ENCODE data around the gene APLNR. TPM values are rescaled to one million over a fixed set of nuclear protein-coding genes. Genes with fewer than 3 reads are reported as not detected.

Gene APLNR
- total RNA-seq, 2 experiments from 2014 or later: not detected

DNA sequence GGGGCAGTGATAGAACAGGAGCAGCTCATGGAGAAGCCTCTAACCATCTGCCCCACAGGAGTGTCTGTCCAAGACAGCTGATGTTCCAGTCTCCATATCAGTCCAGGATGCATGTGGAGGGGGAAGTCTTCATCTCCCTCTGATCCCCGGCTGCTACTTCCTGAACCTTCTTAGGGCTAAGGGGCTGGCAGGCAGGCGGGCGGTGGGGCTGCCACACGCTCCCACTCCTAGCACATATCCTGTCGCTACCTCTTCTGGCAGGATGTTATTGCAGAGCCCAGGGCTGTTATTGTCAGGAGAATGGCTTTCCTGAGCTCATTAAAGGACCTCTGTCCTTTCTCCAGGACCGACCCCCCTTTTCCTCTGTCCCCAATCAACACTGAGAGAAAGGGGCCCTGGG is 29.9 kb downstream of the APLNR start:
- H3K9me2 ChIP-seq (ENCODE audit: insufficient read depth, low read length): no peaks in the 10 kb centered on the region
- POLR2A ChIA-PET: no interaction called here
- no peaks in the 10 kb centered on the region for H4K20me1 ChIP-seq (ENCODE audit: insufficient read depth, low read length)
- no peak overlapping the region for H3K27ac ChIP-seq (ENCODE audit: low read depth, low read length, poor library complexity, severe bottlenecking)
- no peak overlapping the region for H2AFZ ChIP-seq (ENCODE audit: low read length)
- no peak overlapping the region for H3K4me2 ChIP-seq (ENCODE audit: low read length)
- no peak for TF ChIP-seq EZH2phosphoT487 (IDR thresholded peaks at IDR 0.05; ENCODE audit: borderline replicate concordance, low read depth, low read length)
- TF ChIP-seq, protein P1, sequence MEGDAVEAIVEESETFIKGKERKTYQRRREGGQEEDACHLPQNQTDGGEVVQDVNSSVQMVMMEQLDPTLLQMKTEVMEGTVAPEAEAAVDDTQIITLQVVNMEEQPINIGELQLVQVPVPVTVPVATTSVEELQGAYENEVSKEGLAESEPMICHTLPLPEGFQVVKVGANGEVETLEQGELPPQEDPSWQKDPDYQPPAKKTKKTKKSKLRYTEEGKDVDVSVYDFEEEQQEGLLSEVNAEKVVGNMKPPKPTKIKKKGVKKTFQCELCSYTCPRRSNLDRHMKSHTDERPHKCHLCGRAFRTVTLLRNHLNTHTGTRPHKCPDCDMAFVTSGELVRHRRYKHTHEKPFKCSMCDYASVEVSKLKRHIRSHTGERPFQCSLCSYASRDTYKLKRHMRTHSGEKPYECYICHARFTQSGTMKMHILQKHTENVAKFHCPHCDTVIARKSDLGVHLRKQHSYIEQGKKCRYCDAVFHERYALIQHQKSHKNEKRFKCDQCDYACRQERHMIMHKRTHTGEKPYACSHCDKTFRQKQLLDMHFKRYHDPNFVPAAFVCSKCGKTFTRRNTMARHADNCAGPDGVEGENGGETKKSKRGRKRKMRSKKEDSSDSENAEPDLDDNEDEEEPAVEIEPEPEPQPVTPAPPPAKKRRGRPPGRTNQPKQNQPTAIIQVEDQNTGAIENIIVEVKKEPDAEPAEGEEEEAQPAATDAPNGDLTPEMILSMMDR (conservative IDR thresholded peaks at IDR 0.05; ENCODE audit: low read length): no peak
- BruUV-seq (replicated peaks): no TSS peak
- no peaks in the 10 kb centered on the region for H3K4me1 ChIP-seq (ENCODE audit: insufficient read depth, low read length, poor library complexity, severe bottlenecking)
- DNase-seq (ENCODE audit: low spot score): no peak
- H3K79me2 ChIP-seq (ENCODE audit: insufficient read depth, low read depth, low read length): no peaks in the 10 kb centered on the region
- no peaks in the 10 kb centered on the region for H3K36me3 ChIP-seq (ENCODE audit: insufficient read depth, low read length)
- H3K9me3 ChIP-seq (ENCODE audit: low read length): no peaks in the 10 kb centered on the region
- no peak overlapping the region for H3K4me3 ChIP-seq (ENCODE audit: low read depth, low read length, poor library complexity, severe bottlenecking)
- intact Hi-C loops (cut with micrococcal nuclease; ENCODE audit: unreplicated experiment): no loop called here
- CTCF ChIA-PET (ENCODE audit: unreplicated experiment): no interaction called here

- H4K20me1 ChIP-seq (ENCODE audit: insufficient read depth, low read length): no peaks in the 10 kb centered on the region
- no peak overlapping the region for H2AFZ ChIP-seq (ENCODE audit: low read length)
- DNase-seq (ENCODE audit: low spot score): no peak
- no peaks in the 10 kb centered on the region for H3K4me1 ChIP-seq (ENCODE audit: insufficient read depth, low read length, poor library complexity, severe bottlenecking)
- ChIA-PET POLR2A (no interaction called here), CTCF (ENCODE audit: unreplicated experiment) (no interaction called here)
- H3K27ac ChIP-seq (ENCODE audit: low read depth, low read length, poor library complexity, severe bottlenecking): no peak overlapping the region
- no peaks in the 10 kb centered on the region for H3K9me3 ChIP-seq (ENCODE audit: low read length)
- intact Hi-C loops (cut with micrococcal nuclease; ENCODE audit: unreplicated experiment): no loop called here
- H3K4me3 ChIP-seq (ENCODE audit: low read depth, low read length, poor library complexity, severe bottlenecking): no peak overlapping the region
- no peak overlapping the region for H3K4me2 ChIP-seq (ENCODE audit: low read length)
- no peaks in the 10 kb centered on the region for H3K9me2 ChIP-seq (ENCODE audit: insufficient read depth, low read length)
- no peaks in the 10 kb centered on the region for H3K79me2 ChIP-seq (ENCODE audit: insufficient read depth, low read depth, low read length)
- TF ChIP-seq, protein P1 (conservative IDR thresholded peaks at IDR 0.05; ENCODE audit: low read length): no peak
- no peak for TF ChIP-seq EZH2phosphoT487 (IDR thresholded peaks at IDR 0.05; ENCODE audit: borderline replicate concordance, low read depth, low read length)
- no peaks in the 10 kb centered on the region for H3K36me3 ChIP-seq (ENCODE audit: insufficient read depth, low read length)
- BruUV-seq (replicated peaks): no TSS peak
These were observed 31.9 kb downstream of the APLNR start for GRCh38 chr11:57205041-57205641.

DNA sequence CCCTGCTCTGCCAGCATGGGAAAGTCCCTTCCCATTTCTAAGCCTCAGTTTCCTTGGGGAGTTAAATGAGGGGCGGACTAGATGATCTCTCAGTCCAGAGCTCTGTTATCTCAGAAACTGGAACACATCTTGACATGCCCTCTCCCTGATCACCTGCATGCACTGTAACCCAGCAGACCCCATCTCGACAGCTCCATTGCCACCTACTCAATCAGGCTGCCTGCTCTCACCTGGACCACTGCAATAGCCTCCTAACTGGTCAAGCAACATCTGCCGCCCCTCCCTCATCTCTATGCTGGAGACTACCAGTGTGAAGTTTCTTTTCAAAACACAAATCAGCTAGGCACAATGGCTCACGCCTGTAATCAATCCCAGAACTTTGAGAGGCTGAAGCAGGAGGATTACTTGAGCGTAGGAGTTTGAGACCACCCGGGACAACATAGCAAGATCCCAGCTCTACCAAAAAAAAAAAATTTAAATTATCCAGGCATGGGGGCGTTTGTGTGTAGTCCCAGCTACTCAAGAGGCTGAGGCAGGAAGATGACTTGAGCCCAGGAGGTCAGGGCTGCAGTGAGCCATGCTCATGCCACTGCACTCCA is 33.1 kb downstream of the APLNR start:
- Histone ChIP-seq H3K36me3 (ENCODE audit: insufficient read depth, low read length) (no peaks in the 10 kb centered on the region), H3K4me1 (ENCODE audit: insufficient read depth, low read length, poor library complexity, severe bottlenecking) (no peaks in the 10 kb centered on the region), H3K4me2 (ENCODE audit: low read length) (no peak overlapping the region), H4K20me1 (ENCODE audit: insufficient read depth, low read length) (no peaks in the 10 kb centered on the region), H3K9me2 (ENCODE audit: insufficient read depth, low read length) (no peaks in the 10 kb centered on the region), H2AFZ (ENCODE audit: low read length) (no peak overlapping the region), H3K27ac (ENCODE audit: low read depth, low read length, poor library complexity, severe bottlenecking) (no peak overlapping the region), H3K79me2 (ENCODE audit: insufficient read depth, low read depth, low read length) (no peaks in the 10 kb centered on the region), H3K9me3 (ENCODE audit: low read length) (no peaks in the 10 kb centered on the region), H3K4me3 (ENCODE audit: low read depth, low read length, poor library complexity, severe bottlenecking) (no peak overlapping the region)
- CTCF ChIA-PET (ENCODE audit: unreplicated experiment): no interaction called here
- no TSS peak for BruUV-seq (replicated peaks)
- POLR2A ChIA-PET: interaction anchor here (0.9 kb wide), 1 partner anchor 9 kb away, joined by 4 read pairs; no protein-coding TSS in a partner anchor
- TF ChIP-seq, protein P1 (conservative IDR thresholded peaks at IDR 0.05; ENCODE audit: low read length): no peak
- no peak for TF ChIP-seq EZH2phosphoT487 (IDR thresholded peaks at IDR 0.05; ENCODE audit: borderline replicate concordance, low read depth, low read length)
- intact Hi-C loops (cut with micrococcal nuclease; ENCODE audit: unreplicated experiment): no loop called here
- no peak for DNase-seq (ENCODE audit: low spot score)
